GM15510 (cell line): ENCODE data around the gene CYP26B1.

Experiments used
- POLR2A ChIP-seq: IDR thresholded peaks from 3 replicates; pipeline ENCODE4 v1.6.1; 2011; ENCODE audit warnings: borderline replicate concordance; ENCODE audit not compliant: insufficient read length; ENCODE audit errors: extremely low read depth

Gene CYP26B1

DNA sequence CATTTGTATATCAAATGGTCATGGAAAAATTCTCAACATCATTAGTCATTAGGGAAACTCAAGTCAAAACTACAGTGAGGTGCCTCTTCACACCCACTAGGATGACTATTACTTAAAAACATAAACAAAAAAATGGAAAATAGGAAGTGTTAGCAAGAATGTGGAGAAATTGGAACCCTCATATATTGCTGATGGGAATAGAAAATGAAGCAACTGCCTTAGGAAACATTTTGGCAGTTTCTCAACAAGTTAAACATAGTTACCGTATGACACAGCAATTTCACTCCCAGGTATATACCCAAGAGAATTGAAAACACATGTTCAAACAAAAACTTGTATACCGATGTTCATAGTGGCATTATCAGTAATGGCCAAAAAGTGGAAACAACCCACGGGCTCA lies 18.1 kb upstream of the CYP26B1 start:
- no peak for TF ChIP-seq POLR2A

- no peak for TF ChIP-seq POLR2A
Observed at GRCh38 chr2:72162574-72162973, 14.9 kb upstream of the CYP26B1 start.

GRCh38 chr2:72159211-72159993 lies 11.7 kb upstream of the CYP26B1 start:
- no peak for TF ChIP-seq POLR2A

DNA sequence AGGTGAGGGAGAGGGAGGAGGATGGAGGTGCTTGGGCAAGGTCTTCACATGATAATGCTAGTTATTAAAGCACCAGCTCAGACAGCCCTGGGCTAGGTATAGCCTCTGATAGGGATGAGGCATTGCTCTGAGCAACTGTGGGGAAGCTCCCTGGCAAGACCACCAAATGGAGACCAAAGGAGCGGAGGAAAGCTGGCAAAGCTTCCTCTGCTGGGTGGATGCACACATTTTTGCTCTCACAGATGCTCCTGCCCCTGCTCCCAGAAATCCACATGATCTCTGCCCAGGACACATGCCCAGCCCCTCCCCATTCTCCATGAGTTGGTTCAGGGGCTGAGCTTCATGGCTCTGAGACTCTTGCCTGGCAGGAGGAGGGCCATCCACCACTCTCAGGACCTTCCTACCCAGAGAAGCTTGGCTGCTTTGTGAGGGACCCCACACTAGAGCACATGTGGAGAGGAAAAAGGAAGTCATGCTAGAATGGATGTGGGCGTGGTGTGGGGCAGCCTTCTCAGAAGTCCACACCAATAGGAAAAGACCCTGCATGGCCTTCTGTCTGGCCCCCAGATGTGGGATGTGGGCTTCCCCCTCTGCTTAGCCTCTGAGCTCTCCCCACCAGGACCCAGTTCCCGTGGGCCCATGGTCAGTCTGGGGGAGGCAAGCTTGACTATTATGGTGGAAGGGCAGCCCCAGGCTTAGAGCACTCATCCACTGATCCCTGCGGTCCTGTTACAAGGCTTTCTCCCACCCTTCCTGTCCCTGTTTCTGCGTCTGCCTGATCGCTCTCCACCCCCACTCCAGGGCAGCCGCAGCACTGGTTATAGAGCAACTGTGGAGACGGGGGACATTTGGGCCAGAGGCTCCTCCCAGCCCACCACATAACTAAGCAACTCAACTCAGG lies 10.5 kb upstream of the CYP26B1 start:
- TF ChIP-seq POLR2A: no peak

- TF ChIP-seq POLR2A: no peak
Observed at GRCh38 chr2:72156872-72157271, 9.2 kb upstream of the CYP26B1 start.

DNA sequence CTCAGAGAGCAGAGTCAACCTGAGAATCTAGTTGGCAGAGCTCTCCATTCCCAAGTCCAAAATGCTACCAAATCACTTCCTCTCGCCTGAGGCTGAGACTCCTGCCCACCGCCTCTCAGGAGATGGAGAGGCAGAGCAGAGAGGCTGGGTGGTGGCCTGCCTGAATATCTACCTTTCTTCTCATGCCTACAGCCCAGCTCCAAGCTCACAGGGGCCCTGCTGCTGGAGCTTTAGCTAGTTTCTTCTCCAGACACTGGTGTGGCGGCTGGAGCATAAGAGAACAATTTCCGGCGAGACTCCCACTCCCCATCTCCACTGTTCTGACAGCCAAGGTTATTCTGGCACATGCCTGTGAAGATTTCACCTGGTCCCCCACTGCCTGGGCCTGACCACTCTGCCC lies 8.1 kb upstream of the CYP26B1 start:
- TF ChIP-seq POLR2A: no peak

DNA sequence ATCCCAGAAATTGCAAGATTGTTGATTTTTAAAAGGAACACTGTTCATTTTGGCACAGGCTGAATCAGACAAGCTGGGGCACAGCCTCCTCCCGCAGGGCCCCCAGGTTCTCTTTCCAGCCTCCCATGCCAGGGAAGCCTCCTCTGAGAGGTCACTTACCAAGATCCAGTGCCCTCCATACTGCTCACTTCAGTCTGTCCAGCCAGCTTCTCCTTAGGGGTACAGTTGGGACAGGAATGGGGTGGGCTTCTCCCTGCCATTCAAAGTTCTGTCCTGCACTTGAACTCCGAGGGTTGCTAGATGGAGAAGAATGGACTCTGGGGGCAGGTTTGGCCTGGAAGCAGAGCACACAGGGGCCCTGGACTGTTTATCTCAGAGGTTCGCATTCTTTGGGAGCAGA lies 7.5 kb upstream of the CYP26B1 start:
- TF ChIP-seq POLR2A: no peak

GRCh38 chr2:72154386-72154975 lies 6.8 kb upstream of the CYP26B1 start:
- TF ChIP-seq POLR2A: no peak

DNA sequence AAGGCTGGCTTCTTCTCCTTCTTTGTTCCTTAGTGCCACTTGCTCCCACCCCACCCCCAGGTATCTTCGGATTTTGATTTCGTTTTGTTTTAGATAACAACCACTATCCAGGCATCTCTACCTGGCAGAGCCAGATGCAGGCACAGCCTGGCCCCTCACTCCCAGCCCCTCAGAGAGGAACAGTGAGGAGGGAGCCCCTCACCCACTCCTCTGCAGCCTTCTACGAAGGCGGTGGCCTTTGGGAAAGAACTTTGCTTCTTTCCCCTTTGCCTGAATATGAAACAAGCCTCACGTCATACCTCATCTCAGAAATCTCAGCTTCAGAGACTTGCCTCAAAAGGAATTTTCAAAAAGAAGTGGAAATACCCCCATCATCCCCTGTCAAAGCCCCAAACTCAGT lies 6.3 kb upstream of the CYP26B1 start:
- no peak for TF ChIP-seq POLR2A

DNA sequence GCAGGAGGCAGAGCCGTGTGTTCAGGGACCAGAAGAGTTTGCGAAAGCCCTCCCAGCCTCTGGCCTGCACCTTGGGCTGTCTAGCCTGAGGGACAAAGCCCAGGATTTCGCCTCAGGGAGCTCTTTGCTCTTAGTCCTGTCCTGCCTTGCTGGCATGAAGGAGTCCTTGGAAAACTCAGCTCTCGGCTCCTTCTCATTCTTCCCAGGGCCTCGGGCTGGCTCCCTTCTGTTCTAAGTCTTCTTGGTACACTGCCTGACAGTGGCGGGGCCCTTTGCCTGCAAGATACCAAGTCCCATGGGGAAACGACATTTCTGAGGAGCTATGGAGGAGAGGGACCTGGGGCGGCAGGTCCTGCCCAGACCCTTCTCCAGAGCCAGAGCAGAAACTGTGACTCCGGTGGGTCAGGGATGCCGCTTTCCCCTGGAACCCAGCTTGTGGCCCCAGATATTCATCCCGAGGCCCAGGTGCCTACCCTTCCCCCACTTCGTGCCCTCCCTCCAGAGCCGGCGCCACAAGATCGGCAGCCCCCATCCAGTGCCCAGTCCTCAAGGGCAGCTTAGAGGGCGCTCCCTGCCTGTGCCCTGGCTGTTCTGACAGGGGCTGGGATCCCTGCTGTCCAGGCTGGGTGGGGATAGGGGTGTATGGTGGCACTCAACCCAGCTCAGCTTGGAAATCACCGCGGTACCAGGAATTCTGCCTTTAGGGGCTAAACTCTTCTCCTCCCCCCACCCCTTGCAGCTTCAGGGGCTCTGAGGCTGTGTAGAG lies 5.5 kb upstream of the CYP26B1 start:
- TF ChIP-seq POLR2A: no peak

DNA sequence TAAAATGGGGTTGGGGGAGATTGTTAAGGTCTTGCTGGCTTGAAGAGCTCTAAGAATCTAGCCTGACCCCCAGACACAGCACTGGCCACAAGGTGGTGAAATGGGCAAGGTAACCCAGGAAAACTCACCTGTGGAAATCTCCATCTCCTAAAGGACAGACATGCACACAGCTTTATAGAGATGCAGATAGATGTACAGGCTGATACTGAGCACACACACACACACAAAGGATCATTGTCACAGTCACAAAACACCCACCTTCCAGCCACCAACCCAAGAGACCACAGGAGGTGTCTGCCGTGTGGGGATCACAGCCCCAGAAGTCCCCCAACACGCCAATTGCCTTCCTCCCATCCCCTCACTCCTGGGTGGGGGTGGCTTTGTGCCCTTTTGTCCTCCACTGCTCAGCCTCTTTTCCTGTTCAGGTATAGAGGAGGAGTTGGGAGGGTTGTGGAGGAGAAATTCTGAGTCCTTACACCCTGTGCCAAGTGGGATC lies 3.2 kb upstream of the CYP26B1 start:
- TF ChIP-seq POLR2A: no peak

GRCh38 chr2:72150157-72150860 lies 2.6 kb upstream of the CYP26B1 start:
- TF ChIP-seq POLR2A: no peak

DNA sequence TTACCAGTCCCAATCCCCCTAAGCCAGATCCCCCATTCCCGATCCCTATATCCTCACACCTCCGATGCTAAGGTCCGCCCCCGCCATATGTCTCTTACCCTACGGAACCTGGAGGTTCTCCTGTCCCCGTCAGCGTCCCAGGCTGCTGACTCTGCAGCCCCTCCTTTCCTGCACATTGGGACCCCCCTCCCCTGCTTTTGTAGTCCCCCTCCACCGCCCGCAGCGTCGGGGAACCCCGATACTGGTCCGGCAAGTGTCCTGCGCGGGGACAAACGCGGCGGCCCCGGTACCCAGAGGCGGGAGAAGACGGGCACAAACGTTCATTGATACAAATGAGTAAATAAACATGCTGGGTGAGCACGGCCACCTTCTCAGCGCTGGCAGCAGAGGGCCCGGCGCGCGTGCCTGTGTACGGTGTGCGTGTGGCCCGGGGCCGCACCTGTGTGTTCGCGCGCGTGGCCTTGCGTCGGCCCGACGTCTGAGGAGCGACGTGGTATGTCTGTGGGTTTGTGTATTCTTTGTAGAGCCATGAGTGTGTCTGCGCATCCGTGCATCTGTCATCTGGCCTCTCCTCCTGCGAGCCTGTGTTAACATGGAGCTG lies 2.0 kb upstream of the CYP26B1 start:
- no peak for TF ChIP-seq POLR2A
